PFSK-1 (cell line): ENCODE results near the gene IZUMO1.

Experiments used
- FOXP2 ChIP-seq: optimal IDR thresholded peaks from 2 replicates; pipeline ENCODE3; 2011; ENCODE audit warnings: borderline replicate concordance, control low read depth, inconsistent platforms; ENCODE audit not compliant: insufficient read depth; ENCODE audit errors: extremely low read length, extremely low read depth
- POLR2AphosphoS5 ChIP-seq: IDR thresholded peaks from 2 replicates; pipeline ENCODE4 v1.6.1; 2012; ENCODE audit warnings: low read depth, mild to moderate bottlenecking, control low read depth, low read length, moderate library complexity
- REST ChIP-seq, 2 experiments: IDR thresholded peaks; 2 replicates each; pipeline versions ENCODE4 v1.6.1 to v1.8.0; 2011 to 2012; ENCODE audit warnings: low read depth in 2 of 2, low read length in 2 of 2, control low read depth in 1 of 2, inconsistent platforms in 1 of 2, mild to moderate bottlenecking in 1 of 2, moderate library complexity in 1 of 2; ENCODE audit not compliant: insufficient read depth in 1 of 2
- SIN3A ChIP-seq: IDR thresholded peaks from 2 replicates; pipeline ENCODE4 v1.6.1; 2012; ENCODE audit warnings: mild to moderate bottlenecking, low read length, moderate library complexity, borderline replicate concordance; ENCODE audit not compliant: insufficient read depth
- TAF1 ChIP-seq: IDR thresholded peaks from 2 replicates; pipeline ENCODE4 v1.6.1; 2012; ENCODE audit warnings: low read length, control low read depth, borderline replicate concordance; ENCODE audit not compliant: insufficient read depth

IZUMO1 gene

GRCh38 chr19:48740164-48740972 is 6.3 kb downstream of the IZUMO1 start, which contains the start of gene RASIP1:
RASIP1 (minus strand) TSS chr19:48740610; CDS start chr19:48740282, 328 bp downstream.
- TF ChIP-seq FOXP2 (peak; percentile 48), TAF1 (no peak)

- TF ChIP-seq REST (IDR thresholded peaks at IDR 0.05; ENCODE audit: insufficient read depth in 1 of 2, low read depth in 2 of 2, low read length in 2 of 2): no peak
- no peak for TF ChIP-seq TAF1
- no peak for TF ChIP-seq POLR2AphosphoS5
Measured at GRCh38 chr19:48739404-48740163, 7.1 kb downstream of the IZUMO1 start.

- TF ChIP-seq FOXP2: peak; percentile 83
- TF ChIP-seq REST (IDR thresholded peaks at IDR 0.05; ENCODE audit: insufficient read depth in 1 of 2, low read depth in 2 of 2, low read length in 2 of 2): no peak
Measured at GRCh38 chr19:48738557-48739403, 7.9 kb downstream of the IZUMO1 start.

GRCh38 chr19:48737360-48737998 is 9.2 kb downstream of the IZUMO1 start:
- no peak for TF ChIP-seq FOXP2
- no peak for TF ChIP-seq POLR2AphosphoS5
- no peak for TF ChIP-seq TAF1
- TF ChIP-seq REST (IDR thresholded peaks at IDR 0.05; ENCODE audit: insufficient read depth in 1 of 2, low read depth in 2 of 2, low read length in 2 of 2): no peak
- no peak for TF ChIP-seq SIN3A

- no peak for TF ChIP-seq SIN3A
- no peak for TF ChIP-seq POLR2AphosphoS5
Measured at GRCh38 chr19:48735031-48735615, 11.6 kb downstream of the IZUMO1 start.
